ENCODE results near the gene SSR1. TPM values are rescaled to one million over a fixed set of nuclear protein-coding genes. Genes with fewer than 3 reads are reported as not detected.
A peak's percentile ranks its signal among the peaks of the same experiment; 100 is the strongest.
"Not testable (repeated sequence)": the region's sequence is repeated elsewhere in the genome, so short reads cannot be mapped to it uniquely, and the experiment has no call there.

The SSR1 gene
- polyA plus RNA-seq, 1 experiment = 375 TPM

DNA sequence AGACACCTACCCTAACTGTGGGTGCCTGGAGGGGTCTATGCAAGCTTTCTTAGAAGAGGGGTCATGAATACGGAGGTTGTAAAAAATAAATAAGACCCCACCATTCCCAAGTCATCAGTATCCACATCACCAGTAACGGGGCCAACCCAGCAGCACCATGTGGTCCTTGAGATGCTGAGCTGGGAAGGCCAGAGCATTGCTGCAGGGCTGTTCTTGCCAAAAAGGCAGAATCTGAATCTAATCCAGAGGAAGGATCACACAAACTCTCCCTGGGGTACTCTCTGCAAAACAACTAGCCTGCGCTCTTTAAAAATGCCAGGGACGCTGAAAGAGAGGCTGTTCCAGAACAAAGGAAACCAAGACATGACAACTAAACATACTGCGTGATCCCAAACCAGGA is 43.2 kb downstream of the SSR1 start:
- Histone ChIP-seq H3K9me3 (ENCODE audit: control insufficient read depth, insufficient read depth, low read length) (peaks cover 4% of the 10 kb centered on the region), H3K27me3 (ENCODE audit: control insufficient read depth, insufficient read depth, low read length) (no peaks in the 10 kb centered on the region), H3K4me3 (ENCODE audit: low read depth, low read length) (no peak overlapping the region), H3K27ac (ENCODE audit: low read depth, low read length) (no peak overlapping the region)
- TF ChIP-seq, protein P1, sequence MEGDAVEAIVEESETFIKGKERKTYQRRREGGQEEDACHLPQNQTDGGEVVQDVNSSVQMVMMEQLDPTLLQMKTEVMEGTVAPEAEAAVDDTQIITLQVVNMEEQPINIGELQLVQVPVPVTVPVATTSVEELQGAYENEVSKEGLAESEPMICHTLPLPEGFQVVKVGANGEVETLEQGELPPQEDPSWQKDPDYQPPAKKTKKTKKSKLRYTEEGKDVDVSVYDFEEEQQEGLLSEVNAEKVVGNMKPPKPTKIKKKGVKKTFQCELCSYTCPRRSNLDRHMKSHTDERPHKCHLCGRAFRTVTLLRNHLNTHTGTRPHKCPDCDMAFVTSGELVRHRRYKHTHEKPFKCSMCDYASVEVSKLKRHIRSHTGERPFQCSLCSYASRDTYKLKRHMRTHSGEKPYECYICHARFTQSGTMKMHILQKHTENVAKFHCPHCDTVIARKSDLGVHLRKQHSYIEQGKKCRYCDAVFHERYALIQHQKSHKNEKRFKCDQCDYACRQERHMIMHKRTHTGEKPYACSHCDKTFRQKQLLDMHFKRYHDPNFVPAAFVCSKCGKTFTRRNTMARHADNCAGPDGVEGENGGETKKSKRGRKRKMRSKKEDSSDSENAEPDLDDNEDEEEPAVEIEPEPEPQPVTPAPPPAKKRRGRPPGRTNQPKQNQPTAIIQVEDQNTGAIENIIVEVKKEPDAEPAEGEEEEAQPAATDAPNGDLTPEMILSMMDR (IDR thresholded peaks at IDR 0.05; ENCODE audit: low read depth, low read length) = no peak
- POLR2A ChIA-PET = no interaction called here
- CTCF ChIA-PET = no interaction called here
- no peak for DNase-seq (ENCODE audit: low read depth, low spot score)

DNA sequence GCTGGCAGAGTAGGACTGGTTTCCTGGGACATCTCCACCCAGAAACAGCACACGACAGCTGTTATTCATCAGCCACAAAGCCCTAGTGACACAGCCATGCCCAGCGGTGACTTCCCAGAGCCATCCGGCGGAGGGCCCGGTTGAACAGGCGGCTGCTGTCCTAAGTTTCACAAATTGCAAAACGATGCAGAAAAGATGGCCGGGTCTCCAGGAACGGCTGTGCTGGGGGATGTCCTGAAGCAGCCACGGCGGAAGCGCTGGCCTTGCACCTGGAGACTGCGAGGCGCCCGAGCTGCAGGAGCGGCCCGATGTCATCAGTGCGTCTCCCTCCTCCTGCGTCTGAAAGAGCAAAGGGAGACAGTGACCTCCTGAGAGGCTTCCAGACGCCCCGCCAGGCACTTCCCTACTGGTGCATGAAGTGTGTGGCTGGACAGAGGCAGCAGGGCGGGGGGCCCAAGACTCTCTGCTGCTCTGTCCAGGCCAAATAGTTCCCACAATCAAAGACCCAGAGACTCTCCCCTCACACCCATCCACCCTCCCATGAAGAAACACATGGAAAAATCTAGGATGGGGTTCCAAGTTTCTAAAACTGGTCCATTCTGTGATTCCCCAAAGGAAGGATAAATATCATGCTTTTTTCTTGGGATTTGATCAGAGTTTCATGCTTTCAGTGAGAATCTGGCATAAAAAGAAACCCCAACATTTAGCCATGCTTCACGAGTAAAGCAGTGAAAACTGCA is 44.0 kb downstream of the SSR1 start:
- no peaks in the 10 kb centered on the region for H3K27me3 ChIP-seq (ENCODE audit: control insufficient read depth, insufficient read depth, low read length)
- peaks cover 4% of the 10 kb centered on the region for H3K9me3 ChIP-seq (ENCODE audit: control insufficient read depth, insufficient read depth, low read length)
- H3K4me3 ChIP-seq (ENCODE audit: low read depth, low read length) = no peak overlapping the region
- CTCF ChIA-PET = no interaction called here
- H3K27ac ChIP-seq (ENCODE audit: low read depth, low read length) = no peak overlapping the region
- TF ChIP-seq, protein P1 (IDR thresholded peaks at IDR 0.05; ENCODE audit: low read depth, low read length) = no peak
- DNase-seq (ENCODE audit: low read depth, low spot score) = no peak
- POLR2A ChIA-PET = no interaction called here

DNA sequence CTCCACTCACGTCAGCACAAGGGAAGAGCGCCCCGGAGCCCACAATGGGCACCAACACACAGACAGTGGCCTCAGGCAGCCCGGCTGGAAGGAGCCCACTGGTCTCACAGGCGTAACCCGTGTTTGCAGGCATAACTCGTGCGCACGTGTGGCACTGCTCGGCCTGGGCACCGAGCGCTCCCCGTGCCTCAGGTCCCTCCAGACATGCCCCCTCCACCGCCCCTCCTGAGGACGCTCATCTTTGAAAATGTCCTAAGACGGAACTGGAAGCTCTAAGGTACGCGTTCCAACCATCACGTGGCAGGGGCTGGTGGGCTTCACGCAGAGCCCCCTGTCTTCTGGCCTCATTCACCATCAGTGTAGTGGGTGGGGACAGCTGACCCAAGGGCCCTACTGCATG is 44.6 kb downstream of the SSR1 start:
- no peak for DNase-seq (ENCODE audit: low read depth, low spot score)
- Histone ChIP-seq H3K27me3 (ENCODE audit: control insufficient read depth, insufficient read depth, low read length) (no peaks in the 10 kb centered on the region), H3K27ac (ENCODE audit: low read depth, low read length) (no peak overlapping the region), H3K4me3 (ENCODE audit: low read depth, low read length) (no peak overlapping the region), H3K9me3 (ENCODE audit: control insufficient read depth, insufficient read depth, low read length) (peaks cover 4% of the 10 kb centered on the region)
- ChIA-PET POLR2A (no interaction called here), CTCF (interaction anchor here (1.3 kb wide), 1 partner anchor 8 kb away, joined by 5 read pairs; no protein-coding TSS in a partner anchor)
- TF ChIP-seq, protein P1 (IDR thresholded peaks at IDR 0.05; ENCODE audit: low read depth, low read length) = no peak

DNA sequence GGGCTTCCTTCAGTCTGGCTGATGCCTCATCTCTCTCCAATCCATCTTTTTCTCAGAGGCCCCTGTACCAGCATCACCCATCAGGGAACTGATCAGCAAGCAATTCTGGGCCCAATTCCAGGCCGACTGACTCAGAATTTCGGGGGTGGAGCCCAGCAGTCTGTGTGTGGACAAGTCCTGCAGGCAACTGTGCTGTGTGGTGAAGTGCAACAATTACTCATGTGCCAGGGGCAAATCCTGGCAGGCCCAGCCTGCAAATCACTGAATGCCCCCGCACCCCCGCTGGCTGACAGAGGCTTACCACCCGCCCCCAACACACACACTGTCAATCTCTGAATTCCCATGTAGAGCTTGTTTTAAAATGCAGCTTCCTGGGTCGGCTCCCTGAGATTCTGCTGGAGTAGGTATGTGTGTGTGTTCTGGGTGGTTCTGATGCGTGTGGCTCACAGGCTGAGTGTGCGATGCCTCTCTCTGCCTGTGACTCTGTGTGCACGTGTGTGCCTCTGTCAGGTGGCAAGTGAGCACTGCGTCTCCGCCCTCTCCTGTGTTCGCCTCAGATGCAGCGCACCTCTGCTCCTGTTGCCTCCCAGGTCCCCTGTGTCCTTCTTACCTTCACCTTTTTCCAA is 45.4 kb downstream of the SSR1 start:
- no peak overlapping the region for H3K27ac ChIP-seq (ENCODE audit: low read depth, low read length)
- POLR2A ChIA-PET = no interaction called here
- no peak overlapping the region for H3K4me3 ChIP-seq (ENCODE audit: low read depth, low read length)
- peak; percentile 79 for DNase-seq (ENCODE audit: low read depth, low spot score)
- H3K27me3 ChIP-seq (ENCODE audit: control insufficient read depth, insufficient read depth, low read length) = no peaks in the 10 kb centered on the region
- CTCF ChIA-PET = interaction anchor here (0.7 to 1.3 kb wide), 3 partner anchors 9 to 543 kb away, joined by 3 to 5 read pairs (median 4); no protein-coding TSS in a partner anchor
- H3K9me3 ChIP-seq (ENCODE audit: control insufficient read depth, insufficient read depth, low read length) = peaks cover 4% of the 10 kb centered on the region
- TF ChIP-seq, protein P1 (IDR thresholded peaks at IDR 0.05; ENCODE audit: low read depth, low read length) = no peak

DNA sequence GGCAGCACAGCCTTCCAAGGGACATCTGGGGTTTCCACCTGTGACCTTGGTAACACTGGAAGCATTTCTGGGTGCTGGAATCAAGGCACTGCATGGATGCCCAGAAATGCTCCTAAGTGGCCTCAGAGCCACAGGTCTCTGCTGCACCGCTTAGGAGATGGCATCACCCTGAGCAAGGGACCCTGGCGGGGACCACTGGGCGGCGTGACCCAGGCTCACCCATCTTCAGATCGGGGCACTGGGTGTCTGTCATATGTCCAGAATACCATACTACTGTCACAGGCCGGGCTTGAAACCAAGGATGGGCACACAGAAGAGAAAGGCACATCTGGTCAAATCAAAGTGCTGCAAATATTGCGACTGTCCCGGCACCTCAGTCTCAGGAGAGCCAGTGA is 45.9 kb downstream of the SSR1 start:
- H3K27me3 ChIP-seq (ENCODE audit: control insufficient read depth, insufficient read depth, low read length) = no peaks in the 10 kb centered on the region
- H3K9me3 ChIP-seq (ENCODE audit: control insufficient read depth, insufficient read depth, low read length) = peaks cover 4% of the 10 kb centered on the region
- ChIA-PET CTCF (interaction anchor here (1.0 to 1.3 kb wide), 2 partner anchors 9 to 542 kb away, joined by 4 to 5 read pairs; no protein-coding TSS in a partner anchor), POLR2A (no interaction called here)
- no peak overlapping the region for H3K4me3 ChIP-seq (ENCODE audit: low read depth, low read length)
- no peak for DNase-seq (ENCODE audit: low read depth, low spot score)
- H3K27ac ChIP-seq (ENCODE audit: low read depth, low read length) = no peak overlapping the region
- TF ChIP-seq, protein P1 (IDR thresholded peaks at IDR 0.05; ENCODE audit: low read depth, low read length) = no peak

DNA sequence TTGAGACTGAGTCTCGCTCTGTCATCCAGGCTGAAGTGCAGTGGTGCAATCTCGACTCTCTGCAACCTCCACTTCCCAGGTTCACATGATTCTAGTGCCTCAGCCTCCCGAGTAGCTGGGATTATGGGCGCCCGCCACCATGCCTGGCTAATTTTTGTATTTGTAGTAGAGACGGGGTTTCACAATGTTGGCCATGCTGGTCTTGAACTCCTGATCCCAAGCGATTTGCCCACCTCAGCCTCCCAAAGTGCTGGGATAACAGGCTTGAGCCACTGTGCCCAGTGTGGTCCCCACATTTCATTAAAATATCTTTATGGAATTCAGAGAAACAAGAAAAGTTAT is 47.6 kb downstream of the SSR1 start:
- POLR2A ChIA-PET; H3K9me3 ChIP-seq (ENCODE audit: control insufficient read depth, insufficient read depth, low read length); H3K27me3 ChIP-seq (ENCODE audit: control insufficient read depth, insufficient read depth, low read length); H3K4me3 ChIP-seq (ENCODE audit: low read depth, low read length); H3K27ac ChIP-seq (ENCODE audit: low read depth, low read length); DNase-seq (ENCODE audit: low read depth, low spot score): not testable (repeated sequence)
- CTCF ChIA-PET = interaction anchor here (1.6 kb wide), 1 partner anchor 10 kb away, joined by 9 read pairs; no protein-coding TSS in a partner anchor

All from AG04450 (cell line).